TTC549 (cell line): ENCODE results near the gene SYTL1.

Source experiments
- FAIRE-seq: peaks from 2 replicates; lab custom pipeline; 2012; peaks lifted over from hg19 to GRCh38; lab: Jason Lieb, UNC

Gene SYTL1

DNA sequence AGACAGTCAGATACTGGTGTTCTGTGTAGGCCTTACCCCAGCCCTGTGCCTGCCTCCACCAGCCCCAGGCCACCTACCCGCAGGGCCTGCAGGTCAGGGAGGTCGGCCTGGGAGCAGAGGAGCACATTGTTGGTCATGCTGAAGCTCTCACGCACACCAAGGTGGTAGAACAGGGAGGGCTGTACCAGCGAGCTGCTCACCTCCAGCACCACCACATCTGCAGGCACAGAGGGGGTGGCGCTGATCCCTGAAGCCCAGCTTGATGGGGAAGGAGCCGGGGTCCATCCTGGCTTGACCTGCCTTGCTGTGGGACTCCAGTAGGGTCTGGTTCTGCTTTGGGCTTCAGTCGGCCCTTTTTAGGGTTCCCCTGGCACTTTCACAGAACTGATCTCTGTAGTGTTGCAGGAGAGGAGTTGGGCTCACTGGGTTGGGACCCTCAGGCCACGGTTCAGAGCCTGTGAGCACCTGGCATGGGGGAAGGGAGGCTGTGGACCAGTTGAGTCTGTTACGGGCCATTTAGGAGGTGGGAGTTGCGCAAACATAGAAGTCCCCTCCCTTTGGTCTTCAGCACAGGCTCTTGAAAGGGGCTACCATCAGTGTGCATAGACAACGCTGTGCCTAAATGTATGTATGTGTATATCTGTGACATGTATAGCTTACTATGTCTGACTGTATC, 23.0 kb downstream of the SYTL1 start:
- FAIRE-seq: no peak

DNA sequence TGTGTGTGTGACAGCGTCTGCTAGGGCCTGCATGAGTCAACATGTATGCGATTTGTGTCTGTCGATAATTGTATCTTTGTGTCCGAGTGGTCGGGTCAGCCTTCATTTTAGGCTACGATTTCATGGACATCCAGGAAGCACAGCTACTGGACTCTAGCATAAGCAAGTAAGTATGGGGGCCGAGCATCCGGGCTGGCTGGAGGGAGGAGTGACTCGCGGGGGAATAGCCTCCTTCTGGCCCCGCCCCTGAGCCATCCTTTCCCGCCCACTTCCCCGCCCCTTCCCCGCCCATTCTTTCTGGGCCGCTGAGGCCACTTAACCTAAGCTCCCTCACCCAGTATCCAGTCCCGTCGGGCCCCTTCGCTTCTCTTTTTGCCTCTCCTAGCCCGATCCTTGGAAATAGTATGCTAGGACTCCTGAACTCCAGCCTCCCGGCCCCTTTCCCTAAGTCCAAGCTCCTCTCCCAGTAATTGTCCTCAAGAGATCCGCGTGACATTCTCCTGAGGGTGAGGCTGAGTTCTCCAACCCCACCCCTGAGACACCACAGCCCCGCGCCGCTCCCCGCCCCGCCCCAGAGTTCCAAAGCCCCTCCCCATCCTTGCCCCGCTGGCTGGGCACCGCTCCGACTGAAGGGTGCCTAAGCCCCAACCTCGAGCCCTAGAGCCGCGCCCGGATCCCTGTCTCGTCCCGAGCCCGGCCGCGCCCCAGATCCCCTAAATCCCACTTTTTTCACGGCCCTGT, 23.7 kb downstream of the SYTL1 start:
- no peak for FAIRE-seq

DNA sequence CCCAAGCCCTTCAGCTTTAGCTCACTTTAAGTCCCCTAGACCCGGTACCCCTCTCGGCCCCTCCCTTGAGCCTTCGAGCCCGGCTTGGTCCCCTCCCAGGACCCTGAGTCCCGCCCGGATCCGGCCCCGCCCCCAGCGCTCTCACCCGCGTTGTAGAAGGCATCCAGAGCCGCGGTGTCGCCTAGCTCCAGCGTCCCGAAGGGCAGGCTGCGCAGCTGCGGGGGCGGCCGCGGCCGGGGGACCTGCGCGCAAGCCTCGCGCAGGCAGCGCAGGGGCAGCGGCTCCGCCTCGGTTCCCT, 24.2 kb downstream of the SYTL1 start:
- FAIRE-seq: no peak

DNA sequence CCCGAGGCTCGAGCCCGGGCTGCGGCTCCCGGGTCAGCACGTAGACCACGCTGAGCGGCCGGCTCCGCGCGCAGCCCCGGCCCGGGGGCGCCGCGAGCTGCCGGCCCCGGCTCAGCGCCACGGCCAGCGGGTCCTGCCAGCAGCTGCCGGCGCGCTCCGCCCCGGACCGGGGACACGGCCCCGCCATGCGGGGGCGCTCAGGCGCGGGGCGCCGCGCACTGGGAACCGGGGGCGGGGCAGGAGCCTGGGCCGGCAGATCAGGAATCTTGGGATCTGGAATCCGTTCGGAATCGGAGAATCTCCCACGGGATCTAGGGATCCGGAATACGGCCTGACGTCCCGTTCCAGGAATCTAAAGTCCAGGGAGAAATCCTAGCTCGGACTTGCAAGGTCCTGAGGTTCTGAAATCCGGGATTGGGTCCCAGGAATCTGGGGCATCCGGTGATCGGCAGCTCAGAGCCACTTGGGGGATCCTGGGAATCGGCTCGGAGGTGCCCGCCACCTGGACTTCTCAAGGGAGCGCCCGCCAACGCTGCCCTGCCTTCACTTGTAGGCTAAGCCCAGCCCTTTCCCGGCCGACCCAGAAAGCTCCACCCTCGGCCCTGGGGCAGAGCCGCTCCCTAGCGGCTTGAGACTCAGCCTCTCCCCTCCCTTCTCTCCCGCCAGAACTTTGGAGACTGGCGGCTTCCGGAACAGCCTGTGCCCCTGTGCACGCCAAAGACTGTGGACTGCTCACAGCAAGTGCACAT, 24.8 kb downstream of the SYTL1 start, which contains the start of gene MAP3K6:
MAP3K6 (minus strand) TSS at position 551 of the 749 bp plus-strand sequence; CDS start at position 187, 364 bp downstream.
- no peak for FAIRE-seq

DNA sequence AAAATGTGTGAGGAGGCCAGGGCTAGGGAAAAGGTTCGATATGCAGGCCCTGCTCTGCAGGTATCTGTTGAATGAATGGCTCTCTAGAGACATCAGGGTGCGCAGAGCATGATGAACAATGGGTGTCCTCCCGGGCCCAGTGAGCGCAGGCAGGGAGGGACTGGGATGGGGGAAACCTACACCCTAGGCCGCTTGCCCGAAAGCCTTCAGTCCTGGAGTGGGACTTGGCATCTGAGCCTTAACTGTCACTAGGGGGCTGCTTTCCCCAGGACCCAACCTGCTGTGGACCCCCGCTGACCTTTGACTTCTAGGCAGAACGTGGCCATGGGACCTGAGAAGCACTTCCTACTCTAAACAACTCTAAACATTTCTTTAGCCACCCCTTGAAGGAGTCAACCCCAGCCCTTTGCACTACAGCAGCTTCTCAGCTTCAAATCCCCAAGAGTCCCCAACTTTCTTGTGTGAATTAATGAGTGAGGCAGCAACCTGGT, 25.4 kb downstream of the SYTL1 start:
- FAIRE-seq: no peak

DNA sequence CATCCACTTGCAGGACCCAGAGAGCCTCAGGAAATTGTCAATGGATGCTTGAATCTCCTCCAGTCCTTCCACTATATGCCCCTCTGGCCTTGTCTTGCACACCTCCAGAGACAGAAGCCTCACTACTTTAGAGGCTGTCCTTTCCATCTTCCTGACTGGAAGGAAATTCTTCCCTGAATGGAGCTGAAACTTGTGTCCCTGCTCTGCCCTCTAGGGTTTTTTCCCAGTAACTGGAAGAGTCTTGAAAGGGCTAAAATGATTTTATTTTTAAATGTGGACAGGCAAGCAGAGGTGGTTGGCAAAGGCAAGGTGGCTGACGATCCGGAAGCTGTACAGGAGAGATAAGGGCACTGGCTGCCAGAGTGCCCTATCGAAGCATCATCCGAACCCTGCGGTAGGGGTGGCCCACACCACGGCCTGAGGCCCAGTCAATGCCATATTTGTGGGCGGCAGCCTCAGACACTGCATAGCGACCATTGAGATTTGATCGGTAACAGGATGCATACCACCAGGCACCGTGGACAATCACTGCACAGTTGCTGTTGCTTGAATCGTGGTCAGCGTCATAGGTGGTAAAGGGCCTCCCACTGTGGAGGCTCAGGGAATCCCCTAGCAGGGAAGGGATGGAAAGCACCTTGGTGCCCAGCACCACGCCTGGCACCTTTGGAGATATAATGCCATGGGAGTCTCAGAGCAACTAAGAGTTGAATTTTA, 27.2 kb downstream of the SYTL1 start:
- no peak for FAIRE-seq

DNA sequence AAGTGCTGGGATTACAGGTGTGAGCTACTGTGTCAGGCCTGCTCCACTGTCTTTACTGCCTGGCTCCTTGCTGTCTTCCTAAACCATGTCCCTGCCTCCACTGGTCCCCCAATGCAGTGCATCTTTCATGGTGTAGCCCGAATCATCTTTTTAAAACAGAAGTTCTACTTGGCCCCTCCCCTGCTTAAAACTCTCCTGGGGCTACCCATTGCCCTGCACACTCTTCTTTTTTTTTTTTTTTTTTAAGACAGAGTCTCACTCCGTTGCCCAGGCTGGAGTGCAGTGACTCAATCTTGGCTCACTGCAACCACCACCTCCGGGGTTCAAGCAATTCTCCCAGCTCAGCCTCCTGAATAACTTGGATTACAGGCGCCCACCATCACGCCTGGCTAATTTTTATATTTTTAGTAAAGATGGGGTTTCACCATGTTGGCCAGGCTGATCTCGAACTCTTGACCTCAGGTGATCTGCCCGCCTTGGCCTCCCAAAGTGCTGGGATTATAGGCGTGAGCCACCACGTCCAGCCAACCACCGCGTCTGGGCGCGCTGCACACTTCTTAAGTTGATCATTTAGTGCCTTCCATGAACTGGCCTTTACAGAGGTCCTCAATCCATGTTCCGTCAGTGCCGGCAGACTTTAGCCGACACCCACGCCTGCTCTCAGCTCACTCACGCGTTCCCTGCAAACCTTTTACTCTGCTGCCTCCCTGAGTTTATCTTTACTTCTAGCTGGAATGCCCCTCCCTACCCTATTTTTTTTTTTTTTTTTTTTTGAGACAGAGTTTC, 30.4 kb downstream of the SYTL1 start:
- FAIRE-seq: no peak

DNA sequence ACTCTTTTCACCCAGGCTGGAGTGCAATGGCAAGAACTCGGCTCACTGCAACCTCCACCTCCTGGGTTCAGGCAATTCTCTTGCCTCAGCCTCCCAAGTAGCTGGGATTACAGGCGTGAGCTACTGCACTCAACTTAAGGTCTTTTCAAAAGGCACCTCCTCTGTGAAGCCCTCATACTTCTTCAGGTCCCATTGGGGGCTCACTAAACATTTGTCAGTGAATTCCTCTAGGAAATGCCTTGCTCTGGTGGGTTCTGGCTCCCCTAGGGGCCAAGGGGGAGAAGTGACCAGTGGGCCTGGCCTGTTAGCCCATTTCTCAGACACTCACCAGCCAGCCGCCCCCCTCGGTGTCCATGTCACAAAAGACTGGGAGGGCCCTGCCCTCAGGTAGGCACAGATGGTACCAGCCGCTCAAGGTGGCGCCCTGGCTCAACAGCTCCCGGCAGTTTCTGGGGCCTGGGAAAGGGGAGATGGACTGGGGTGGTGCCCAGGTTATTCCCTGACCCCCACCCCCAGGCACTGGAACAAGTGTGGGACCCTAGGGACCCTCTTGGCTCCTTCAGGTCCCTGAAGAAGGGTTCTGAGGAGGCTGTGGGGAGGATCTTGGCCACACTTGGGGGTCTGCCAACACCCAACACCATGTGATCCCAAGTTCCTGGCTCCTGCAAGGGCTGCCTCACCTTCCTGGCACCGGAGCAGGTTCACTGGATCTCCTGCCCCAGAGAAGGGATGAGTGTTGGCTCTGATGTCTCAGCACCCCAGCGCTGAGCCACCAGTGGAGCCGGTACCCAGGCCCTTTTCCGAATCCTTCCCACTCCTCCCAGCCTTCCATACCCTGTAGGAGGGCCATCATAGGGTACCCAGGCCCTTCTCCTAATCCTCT, 31.2 kb downstream of the SYTL1 start:
- FAIRE-seq: no peak

DNA sequence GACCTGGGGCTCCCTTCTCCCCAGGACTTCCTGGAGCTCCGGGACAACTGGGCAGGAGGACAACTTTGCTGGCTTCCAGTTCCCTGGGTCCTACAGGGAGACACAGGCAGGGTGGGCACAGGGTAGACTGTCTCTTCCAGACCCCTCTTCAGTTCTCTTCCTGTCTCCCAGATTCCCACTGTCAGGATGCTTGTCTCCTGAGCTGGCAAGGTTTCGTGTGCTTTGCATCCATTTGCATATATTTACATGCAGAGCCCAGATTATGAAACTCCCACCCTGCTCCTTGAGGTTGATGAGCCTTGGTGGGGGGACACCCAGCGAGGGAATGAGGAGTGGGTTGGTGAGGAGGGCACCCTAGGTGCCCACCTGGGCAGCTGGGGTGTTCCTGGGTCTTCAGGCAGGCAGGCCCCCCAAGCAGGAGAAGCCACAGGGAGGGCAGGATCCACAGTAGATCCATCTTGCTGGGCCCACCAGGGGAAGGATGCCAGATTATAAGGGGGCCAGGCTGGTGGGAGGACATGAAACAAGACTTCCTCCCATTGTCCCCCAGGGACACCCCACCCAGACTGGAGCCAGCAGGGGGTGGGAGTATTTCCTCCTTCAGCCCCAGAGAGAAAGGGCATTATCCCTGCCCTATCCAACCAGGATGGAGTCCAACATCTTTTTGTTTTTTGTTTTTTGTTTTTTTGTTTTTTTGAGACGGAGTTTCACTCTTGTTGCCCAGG, 32.7 kb downstream of the SYTL1 start, which contains the start of gene FCN3:
FCN3 (minus strand) TSS at position 463 of the 725 bp plus-strand sequence; CDS start at position 457, 6 bp downstream.
- FAIRE-seq: no peak

DNA sequence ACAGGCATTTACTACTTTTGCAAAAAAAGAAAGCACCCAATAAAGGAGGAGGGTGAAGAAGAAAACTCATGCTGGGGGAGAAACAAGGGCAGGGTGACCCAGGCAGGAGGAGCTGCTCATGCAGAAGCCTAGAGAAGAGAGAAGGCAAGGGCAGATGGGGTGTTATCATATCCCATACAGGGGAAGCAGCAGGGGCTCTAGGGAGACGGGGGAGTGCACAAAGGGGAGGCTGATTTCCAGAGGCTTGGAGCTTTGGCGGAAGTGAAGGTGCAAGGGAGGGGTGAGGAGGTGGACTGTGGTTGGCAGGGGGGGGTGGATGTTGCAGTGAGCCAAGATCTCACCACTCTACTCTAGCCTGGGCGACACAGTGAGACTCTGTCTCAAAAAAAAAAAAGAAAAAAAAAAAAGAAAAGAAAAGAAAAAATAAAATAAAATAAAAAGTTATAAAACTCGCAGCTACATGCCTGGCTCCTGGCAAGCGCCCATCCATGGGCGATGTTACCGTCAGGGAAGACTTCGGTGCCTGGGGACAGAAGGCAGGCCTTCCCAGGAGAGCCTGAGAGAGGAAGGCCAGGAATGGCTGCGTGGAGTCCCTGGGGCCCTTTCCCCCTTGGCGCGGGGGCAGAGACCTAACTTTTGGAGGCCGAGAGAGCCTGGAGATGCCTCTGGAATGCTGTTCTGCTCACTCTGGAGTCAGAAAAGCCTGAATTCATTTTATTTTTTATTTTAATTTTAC, 36.1 kb downstream of the SYTL1 start:
- FAIRE-seq: no peak

DNA sequence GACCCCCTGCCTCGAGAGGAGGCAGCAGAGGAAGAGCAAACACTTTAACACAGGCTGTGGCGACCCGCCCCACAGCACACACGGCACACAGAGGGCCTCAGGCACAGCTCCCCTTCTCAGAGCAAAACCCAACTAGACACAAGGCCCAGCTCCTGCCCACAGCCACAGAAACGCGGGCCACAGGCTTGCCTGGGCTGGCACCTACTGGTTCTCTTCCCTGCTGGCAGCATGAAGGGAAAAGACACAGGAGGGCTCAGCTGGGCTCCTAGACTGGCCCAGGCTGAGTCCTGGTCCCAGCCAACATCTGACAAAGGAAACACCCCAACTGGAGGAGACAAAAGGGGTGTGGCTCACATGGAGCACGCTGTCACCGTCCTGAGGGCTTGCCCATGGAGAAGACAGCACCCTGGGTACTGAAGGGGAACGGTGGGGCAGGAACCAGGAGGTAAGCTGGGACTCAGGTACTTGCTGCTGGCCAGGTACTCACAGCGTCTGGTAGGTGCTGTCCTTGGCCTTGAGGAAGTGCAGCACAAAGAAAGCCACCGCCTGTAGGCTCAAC, 37.8 kb downstream of the SYTL1 start:
- FAIRE-seq: no peak

DNA sequence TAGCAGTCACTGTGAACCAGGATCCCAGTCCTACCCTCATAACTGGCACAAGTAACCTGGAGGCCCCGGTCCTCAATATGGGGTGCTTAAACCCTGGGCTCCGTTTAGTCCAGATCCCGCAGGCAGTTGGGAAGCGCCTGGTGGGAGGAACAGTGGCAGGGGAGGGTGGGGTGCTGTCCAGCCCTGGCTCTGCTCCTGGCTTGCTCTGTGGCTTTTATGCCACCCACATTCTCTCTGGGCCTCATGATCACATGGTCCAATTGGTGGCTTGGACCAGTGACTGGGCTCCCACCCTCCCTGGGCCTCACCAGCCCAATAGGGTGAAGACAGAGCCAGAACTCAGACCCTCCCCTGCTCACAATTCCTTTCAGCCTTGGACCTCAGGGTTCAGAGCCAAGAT, 38.4 kb downstream of the SYTL1 start:
- no peak for FAIRE-seq

DNA sequence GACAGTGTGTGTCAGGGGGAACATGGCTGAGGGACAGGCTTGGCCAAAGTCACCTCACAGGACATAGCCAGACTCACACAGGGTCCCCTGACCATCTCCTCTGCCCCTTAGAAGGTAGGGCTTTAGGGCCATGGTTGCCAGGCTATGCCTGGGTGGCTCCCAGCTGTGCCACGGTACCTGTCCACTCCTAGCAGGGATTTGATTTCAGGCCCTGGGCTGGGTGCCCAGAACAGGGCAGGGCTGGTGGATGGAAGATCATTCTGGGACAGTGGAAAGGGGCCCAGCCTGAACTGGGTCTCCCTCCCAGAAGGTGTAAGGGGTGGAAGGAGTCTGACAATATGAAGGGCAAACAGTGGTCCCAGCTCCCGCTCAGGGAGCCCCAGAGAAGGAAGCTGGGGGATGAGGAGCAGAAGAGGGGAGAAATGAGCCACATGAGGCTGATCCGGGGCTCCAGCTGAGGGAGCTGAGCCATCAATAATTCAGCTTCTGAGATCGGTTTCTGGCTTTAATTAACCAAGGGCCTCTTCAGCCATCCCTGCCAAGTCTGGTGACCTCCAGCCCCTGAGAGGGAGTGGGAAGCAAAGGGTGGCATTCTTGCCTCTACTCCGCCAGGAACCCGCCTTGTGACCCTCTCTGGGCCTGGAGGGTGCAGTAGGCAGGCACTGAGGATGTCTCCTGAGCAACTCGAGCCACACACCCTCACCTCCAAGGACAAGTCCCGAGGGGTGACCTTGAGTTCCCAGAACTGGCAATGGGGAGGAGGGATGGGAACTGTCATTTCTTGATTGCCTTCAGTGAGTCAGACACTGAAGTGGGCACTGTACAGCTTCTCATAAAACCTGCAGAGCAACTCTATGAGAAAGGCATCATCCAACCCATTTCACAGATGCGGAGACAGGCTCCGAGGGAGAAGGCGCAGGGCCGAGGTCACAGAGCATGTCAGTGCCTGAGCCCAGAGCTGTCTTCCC, 39.2 kb downstream of the SYTL1 start:
- FAIRE-seq: no peak

DNA sequence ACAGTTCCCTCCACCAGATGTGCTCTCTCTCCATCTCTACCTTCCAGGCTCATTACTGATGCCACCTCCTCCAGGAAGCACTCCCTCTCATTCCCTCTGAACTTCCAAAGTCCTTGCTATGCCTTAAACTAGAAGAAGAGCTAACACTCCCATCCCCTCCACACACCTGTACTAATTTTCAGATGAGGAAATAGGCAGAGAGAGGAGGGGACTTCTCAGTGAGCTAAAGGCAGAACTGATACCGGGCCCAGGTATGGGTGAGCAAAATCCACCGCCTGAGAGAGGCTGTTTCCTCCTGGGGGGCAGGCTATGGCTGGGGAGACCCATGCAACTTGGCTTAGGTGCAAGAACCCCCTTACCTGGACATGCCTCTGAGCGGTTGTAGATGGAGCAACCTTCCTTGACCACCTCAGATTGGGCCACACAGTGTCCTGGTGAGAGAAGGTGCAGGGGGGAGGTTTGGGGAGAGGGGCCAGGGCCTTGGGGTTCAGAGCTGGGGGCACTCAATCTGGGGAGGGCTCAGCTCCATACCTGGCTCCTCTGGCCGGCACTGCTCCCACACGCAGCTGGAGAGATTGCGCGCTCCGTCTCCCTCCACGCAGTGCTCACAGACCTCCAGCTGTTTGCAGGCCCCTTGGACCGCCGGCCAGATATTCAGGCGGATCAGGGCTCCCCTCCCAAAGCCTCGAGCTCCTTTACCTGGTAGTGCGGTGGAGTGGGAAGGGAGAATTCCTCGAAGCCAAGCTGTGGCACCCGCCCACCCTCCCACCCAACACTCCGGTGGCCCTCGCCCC, 40.3 kb downstream of the SYTL1 start:
- no peak for FAIRE-seq

DNA sequence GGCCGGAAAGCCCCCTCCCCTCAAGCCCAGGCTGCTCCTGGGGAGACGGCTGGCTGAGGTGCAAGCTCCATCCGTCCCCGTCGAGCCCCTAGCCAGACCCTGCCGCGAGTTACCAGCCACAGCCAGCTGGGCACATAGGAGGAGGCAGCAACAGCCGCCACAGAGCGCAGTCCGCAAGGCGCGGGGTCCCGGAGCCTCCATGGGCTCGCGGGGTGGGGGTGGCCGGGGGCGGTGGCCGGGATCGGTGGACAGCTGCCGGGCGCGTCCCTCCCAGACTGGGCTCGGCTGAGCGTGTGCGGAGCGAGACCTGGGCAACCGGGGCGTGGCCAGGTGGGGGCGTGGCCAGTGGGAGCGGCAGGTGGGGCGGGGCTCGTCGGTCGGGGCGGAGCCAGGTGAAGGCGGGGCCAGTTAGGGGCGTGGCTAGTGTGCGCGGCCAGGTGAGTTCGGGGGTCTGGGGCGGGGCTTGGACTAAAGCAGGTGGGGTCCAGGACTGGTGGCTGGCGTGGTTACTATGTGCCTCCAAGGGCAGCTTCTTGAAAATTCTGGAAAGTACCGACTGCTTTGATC, 41.3 kb downstream of the SYTL1 start, which contains the start of gene CD164L2:
CD164L2 (minus strand) TSS at position 295 of the 567 bp plus-strand sequence; CDS start at position 201, 94 bp downstream.
- FAIRE-seq: no peak

DNA sequence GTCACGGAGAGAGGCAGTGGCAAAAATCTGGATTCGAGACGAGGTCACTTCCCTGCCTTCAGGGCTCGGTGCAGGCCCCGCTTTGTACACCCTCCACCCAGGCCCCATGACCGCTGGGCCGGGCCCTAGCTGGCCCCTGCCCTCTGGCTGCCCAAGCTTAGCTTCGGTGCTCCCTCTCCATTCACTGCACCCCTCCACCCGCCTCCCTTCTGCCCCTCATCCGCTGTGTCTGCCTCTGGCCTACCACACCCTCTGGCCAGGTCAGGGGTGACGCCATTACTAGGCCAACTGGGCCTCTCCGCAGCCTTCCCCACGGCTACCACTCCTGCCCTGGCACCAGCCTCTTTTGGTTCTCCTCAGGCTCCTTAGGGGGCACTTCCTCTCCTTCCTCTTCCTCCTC, 41.8 kb downstream of the SYTL1 start:
- FAIRE-seq: no peak
